IPS-15b (cell line): ENCODE data around the gene ZFAND3.
"Not testable (repeated sequence)": the region's sequence is repeated elsewhere in the genome, so short reads cannot be mapped to it uniquely, and the experiment has no call there.

Experiments
- H3K27me3 ChIP-seq: one replicate; pipeline ENCODE4 v1.6.1; 2013; ENCODE audit warnings: low read length; ENCODE audit not compliant: control insufficient read depth, insufficient read depth
- H3K36me3 ChIP-seq: one replicate; pipeline ENCODE4 v1.6.1; 2013; ENCODE audit warnings: low read length; ENCODE audit not compliant: control insufficient read depth, insufficient read depth
- H3K4me1 ChIP-seq: one replicate; pipeline ENCODE4 v1.6.1; 2013; ENCODE audit warnings: mild to moderate bottlenecking, low read length; ENCODE audit not compliant: control insufficient read depth, insufficient read depth
- H3K4me3 ChIP-seq: one replicate; pipeline ENCODE4 v1.5.1; 2013; ENCODE audit warnings: low read depth, low read length
- H3K9ac ChIP-seq: one replicate; pipeline ENCODE4 v1.6.1; 2013; ENCODE audit warnings: low read depth, mild to moderate bottlenecking, low read length
- H3K9me3 ChIP-seq: one replicate; pipeline ENCODE4 v1.6.1; 2013; ENCODE audit warnings: mild to moderate bottlenecking, low read length; ENCODE audit not compliant: control insufficient read depth, insufficient read depth

Gene ZFAND3

GRCh38 chr6:38124224-38124926 lies 304.8 kb downstream of the ZFAND3 start:
- H3K27me3 ChIP-seq, H3K9ac ChIP-seq, H3K4me3 ChIP-seq, H3K36me3 ChIP-seq, H3K4me1 ChIP-seq, H3K9me3 ChIP-seq: not testable (repeated sequence)

GRCh38 chr6:38127284-38127683 lies 307.8 kb downstream of the ZFAND3 start:
- H3K27me3 ChIP-seq, result no peaks in the 10 kb centered on the region
- no peaks in the 10 kb centered on the region for H3K36me3 ChIP-seq
- no peaks in the 10 kb centered on the region for H3K9me3 ChIP-seq
- H3K4me3 ChIP-seq, result no peak overlapping the region
- H3K9ac ChIP-seq, result no peak overlapping the region
- H3K4me1 ChIP-seq, result no peaks in the 10 kb centered on the region

- no peak overlapping the region for H3K9ac ChIP-seq
- no peaks in the 10 kb centered on the region for H3K36me3 ChIP-seq
- no peak overlapping the region for H3K4me3 ChIP-seq
Observed at GRCh38 chr6:38131527-38131965, 312.0 kb downstream of the ZFAND3 start.

GRCh38 chr6:38133932-38134703 lies 314.6 kb downstream of the ZFAND3 start:
- no peak overlapping the region for H3K4me3 ChIP-seq
- no peaks in the 10 kb centered on the region for H3K9me3 ChIP-seq
- H3K36me3 ChIP-seq, result no peaks in the 10 kb centered on the region
- H3K9ac ChIP-seq, result no peak overlapping the region
- H3K27me3 ChIP-seq, result no peaks in the 10 kb centered on the region
- peaks cover 7% of the 10 kb centered on the region for H3K4me1 ChIP-seq

More at GRCh38 chr6:38131527-38131965, 312.0 kb downstream of the ZFAND3 start:
- Histone ChIP-seq H3K4me1 (no peaks in the 10 kb centered on the region), H3K27me3 (no peaks in the 10 kb centered on the region), H3K9me3 (no peaks in the 10 kb centered on the region)

- H3K4me3 ChIP-seq, result no peak overlapping the region
Observed at GRCh38 chr6:38134704-38135088, 315.2 kb downstream of the ZFAND3 start.

GRCh38 chr6:38136547-38136946 lies 317.0 kb downstream of the ZFAND3 start:
- H3K36me3 ChIP-seq, result no peaks in the 10 kb centered on the region
- no peak overlapping the region for H3K9ac ChIP-seq
- H3K27me3 ChIP-seq, result no peaks in the 10 kb centered on the region
- no peak overlapping the region for H3K4me3 ChIP-seq
- H3K4me1 ChIP-seq, result peaks cover 7% of the 10 kb centered on the region
- no peaks in the 10 kb centered on the region for H3K9me3 ChIP-seq

More at GRCh38 chr6:38134704-38135088, 315.2 kb downstream of the ZFAND3 start:
- Histone ChIP-seq H3K36me3 (no peaks in the 10 kb centered on the region), H3K9ac (no peak overlapping the region), H3K4me1 (peaks cover 7% of the 10 kb centered on the region), H3K27me3 (no peaks in the 10 kb centered on the region), H3K9me3 (no peaks in the 10 kb centered on the region)

- H3K27me3 ChIP-seq, result no peaks in the 10 kb centered on the region
- H3K9ac ChIP-seq, result no peak overlapping the region
- H3K36me3 ChIP-seq, result no peaks in the 10 kb centered on the region
- H3K4me1 ChIP-seq, result peaks cover 7% of the 10 kb centered on the region
- H3K9me3 ChIP-seq, result no peaks in the 10 kb centered on the region
- no peak overlapping the region for H3K4me3 ChIP-seq
Observed at GRCh38 chr6:38137608-38138265, 318.2 kb downstream of the ZFAND3 start.

- H3K9ac ChIP-seq, result no peak overlapping the region
- H3K27me3 ChIP-seq, result no peaks in the 10 kb centered on the region
- H3K4me3 ChIP-seq, result no peak overlapping the region
- no peaks in the 10 kb centered on the region for H3K9me3 ChIP-seq
- no peaks in the 10 kb centered on the region for H3K36me3 ChIP-seq
- peaks cover 7% of the 10 kb centered on the region for H3K4me1 ChIP-seq
Observed at GRCh38 chr6:38138374-38138773, 318.8 kb downstream of the ZFAND3 start.

- Histone ChIP-seq H3K9me3 (no peaks in the 10 kb centered on the region), H3K36me3 (no peaks in the 10 kb centered on the region), H3K27me3 (no peaks in the 10 kb centered on the region), H3K4me1 (peaks cover 12% of the 10 kb centered on the region), H3K4me3 (no peak overlapping the region), H3K9ac (no peak overlapping the region)
Observed at GRCh38 chr6:38141085-38141484, 321.6 kb downstream of the ZFAND3 start.

GRCh38 chr6:38141716-38142115 lies 322.2 kb downstream of the ZFAND3 start:
- Histone ChIP-seq H3K9ac (no peak overlapping the region), H3K27me3 (no peaks in the 10 kb centered on the region), H3K4me3 (no peak overlapping the region), H3K36me3 (no peaks in the 10 kb centered on the region), H3K4me1 (peaks cover 12% of the 10 kb centered on the region), H3K9me3 (no peaks in the 10 kb centered on the region)

- Histone ChIP-seq H3K27me3 (no peaks in the 10 kb centered on the region), H3K4me1 (peaks cover 8% of the 10 kb centered on the region)
Observed at GRCh38 chr6:38142178-38142902, 322.8 kb downstream of the ZFAND3 start.

More at GRCh38 chr6:38142178-38142902, 322.8 kb downstream of the ZFAND3 start:
- Histone ChIP-seq H3K4me3 (no peak overlapping the region), H3K9ac (peak overlapping the region; percentile 32), H3K9me3 (no peaks in the 10 kb centered on the region), H3K36me3 (no peaks in the 10 kb centered on the region)
